GM12872 (cell line): ENCODE measurements around the gene CMC1.

Experiments
- CTCF ChIP-seq: IDR thresholded peaks from 3 replicates; pipeline ENCODE4 v1.5.1; 2011; ENCODE audit warnings: low read depth, mild to moderate bottlenecking, low read length, moderate library complexity; ENCODE audit not compliant: insufficient read depth

CMC1 gene

GRCh38 chr3:28328188-28329151 is 87.1 kb downstream of the CMC1 start:
- TF ChIP-seq CTCF, result peak; percentile 39; the same call in 1 of the 3 replicates

GRCh38 chr3:28334552-28334951 is 93.1 kb downstream of the CMC1 start:
- no peak for TF ChIP-seq CTCF

- no peak for TF ChIP-seq CTCF
These were observed 93.8 kb downstream of the CMC1 start for GRCh38 chr3:28335246-28335645.

GRCh38 chr3:28337230-28337629 is 95.8 kb downstream of the CMC1 start:
- no peak for TF ChIP-seq CTCF

- TF ChIP-seq CTCF, result no peak
These were observed 101.7 kb downstream of the CMC1 start for GRCh38 chr3:28343144-28343543.

- no peak for TF ChIP-seq CTCF
These were observed 104.3 kb downstream of the CMC1 start for GRCh38 chr3:28345690-28346089.

GRCh38 chr3:28347374-28348264 is 106.2 kb downstream of the CMC1 start:
- TF ChIP-seq CTCF, result no peak
